Body of pancreas (tissue), 4 donors: ENCODE measurements around the gene DLGAP1. TPM values are rescaled to one million over a fixed set of nuclear protein-coding genes. Genes with fewer than 3 reads are reported as not detected.

ENCODE experiments used
- ATAC-seq: fragments of 150-250 bp; one replicate; pipeline ENCODE4 v1.9.1; 2016
- DNase-seq, 4 donors: peaks; one replicate each; pipeline ENCODE4 v3.0.0-alpha.2; 2019
- H3K27ac ChIP-seq, 4 donors: fragments of 200-600 bp; sonication (generic); 1 replicate in 3 of 4; 2 replicates in 1 of 4; pipeline versions ENCODE4 v1.5.1 to v1.6.1; 2016 to 2019; ENCODE audit warnings: mild to moderate bottlenecking in 1 of 4, mixed read lengths in 1 of 4, moderate library complexity in 1 of 4
- H3K27me3 ChIP-seq, 2 donors: fragments of 200-600 bp; sonication (generic); one replicate each; pipeline ENCODE4 v1.6.0; 2016; ENCODE audit warnings: mild to moderate bottlenecking in 1 of 2
- H3K36me3 ChIP-seq, 2 donors: fragments of 200-600 bp; sonication (generic); replicated peaks in 1 of 2; 2 replicates each; pipeline ENCODE4 v1.5.1; 2016; ENCODE audit warnings: low read depth in 2 of 2; ENCODE audit not compliant: insufficient read depth in 1 of 2
- H3K4me1 ChIP-seq: fragments of 200-600 bp; sonication (generic); one replicate; pipeline ENCODE4 v1.6.0; 2016
- H3K4me3 ChIP-seq, 2 donors: fragments of 200-600 bp; sonication (generic); 1 replicate in 1 of 2; 2 replicates in 1 of 2; pipeline ENCODE4 v1.5.1; 2016 to 2019
- H3K9me3 ChIP-seq, 3 donors: fragments of 200-600 bp; sonication (generic); 1 replicate in 2 of 3; 2 replicates in 1 of 3; pipeline ENCODE4 v1.5.1; 2016
- POLR2A ChIP-seq, 3 donors: fragments of 450-650 bp; IDR thresholded peaks; one replicate each; pipeline ENCODE4 v1.6.1; 2016; ENCODE audit warnings: antibody characterized with exemption in 3 of 3, mild to moderate bottlenecking in 2 of 3
- WGBS, 2 donors: methylation state at CpG; one replicate each; pipeline ENCODE4 v1.1.5; 2017; 5-methylcytosine and 5-hydroxymethylcytosine counted together
- intact Hi-C: fragments of 100-400 bp; cut with DNase I; formaldehyde crosslinking; loops from one replicate; pipeline ENCODE4 v1.15.1; 2023
- total RNA-seq, 2 donors: library from RNA; depleted of rRNA; stranded (reverse); fragments of >200 nt; gene quantifications; one replicate each; pipeline ENCODE4 v1.1.0, GENCODE V29; 2016
- TF ChIP-seq, protein P1 (sequence below), 7 experiments: fragments of 450-650 bp in 4 of 7; fragments of 200-600 bp in 3 of 7; sonication (generic) in 3 of 7; IDR thresholded peaks; one replicate each; pipeline ENCODE4 v1.5.1; 2016 to 2019; ENCODE audit warnings: antibody characterized with exemption in 7 of 7

DLGAP1 gene
- total RNA-seq, 2 donors from 2014 or later: 0.52 to 7.9 TPM

DNA sequence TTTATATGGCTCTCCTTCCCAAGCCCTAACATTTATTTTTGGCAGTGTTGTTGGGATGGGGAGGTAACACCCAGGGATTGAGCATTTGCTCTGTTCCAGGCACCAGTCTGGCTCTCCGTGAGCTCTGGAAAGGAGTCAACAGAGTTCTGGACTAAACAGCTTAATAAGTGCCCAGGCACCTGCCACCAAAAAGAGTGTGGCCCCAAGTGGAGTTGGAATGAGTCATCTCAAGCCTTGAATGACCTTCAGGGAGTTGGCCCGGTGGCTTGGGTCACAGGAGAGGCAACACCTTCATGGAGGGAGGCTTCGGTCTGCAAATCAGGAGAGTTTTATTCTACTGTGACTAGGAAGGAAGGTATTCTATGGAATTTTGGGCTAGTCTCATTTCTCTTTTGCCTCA is 203.2 kb downstream of the DLGAP1 start:
- ATAC-seq (no peak), DNase-seq (no peak)
- intact Hi-C loops: no loop called here
- no peaks in the 10 kb centered on the region for H3K27me3 ChIP-seq
- no peaks in the 10 kb centered on the region for H3K9me3 ChIP-seq
- WGBS, 2 donors: 72 to 87% methylated on average over 3 of the region's 3 CpGs
- H3K4me1 ChIP-seq: no peaks in the 10 kb centered on the region
- no peak overlapping the region for H3K4me3 ChIP-seq
- no peak overlapping the region for H3K27ac ChIP-seq
- no peak for TF ChIP-seq POLR2A (IDR thresholded peaks at IDR 0.05)
- TF ChIP-seq, protein P1, sequence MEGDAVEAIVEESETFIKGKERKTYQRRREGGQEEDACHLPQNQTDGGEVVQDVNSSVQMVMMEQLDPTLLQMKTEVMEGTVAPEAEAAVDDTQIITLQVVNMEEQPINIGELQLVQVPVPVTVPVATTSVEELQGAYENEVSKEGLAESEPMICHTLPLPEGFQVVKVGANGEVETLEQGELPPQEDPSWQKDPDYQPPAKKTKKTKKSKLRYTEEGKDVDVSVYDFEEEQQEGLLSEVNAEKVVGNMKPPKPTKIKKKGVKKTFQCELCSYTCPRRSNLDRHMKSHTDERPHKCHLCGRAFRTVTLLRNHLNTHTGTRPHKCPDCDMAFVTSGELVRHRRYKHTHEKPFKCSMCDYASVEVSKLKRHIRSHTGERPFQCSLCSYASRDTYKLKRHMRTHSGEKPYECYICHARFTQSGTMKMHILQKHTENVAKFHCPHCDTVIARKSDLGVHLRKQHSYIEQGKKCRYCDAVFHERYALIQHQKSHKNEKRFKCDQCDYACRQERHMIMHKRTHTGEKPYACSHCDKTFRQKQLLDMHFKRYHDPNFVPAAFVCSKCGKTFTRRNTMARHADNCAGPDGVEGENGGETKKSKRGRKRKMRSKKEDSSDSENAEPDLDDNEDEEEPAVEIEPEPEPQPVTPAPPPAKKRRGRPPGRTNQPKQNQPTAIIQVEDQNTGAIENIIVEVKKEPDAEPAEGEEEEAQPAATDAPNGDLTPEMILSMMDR (IDR thresholded peaks at IDR 0.05): no peak
- no peaks in the 10 kb centered on the region for H3K36me3 ChIP-seq

DNA sequence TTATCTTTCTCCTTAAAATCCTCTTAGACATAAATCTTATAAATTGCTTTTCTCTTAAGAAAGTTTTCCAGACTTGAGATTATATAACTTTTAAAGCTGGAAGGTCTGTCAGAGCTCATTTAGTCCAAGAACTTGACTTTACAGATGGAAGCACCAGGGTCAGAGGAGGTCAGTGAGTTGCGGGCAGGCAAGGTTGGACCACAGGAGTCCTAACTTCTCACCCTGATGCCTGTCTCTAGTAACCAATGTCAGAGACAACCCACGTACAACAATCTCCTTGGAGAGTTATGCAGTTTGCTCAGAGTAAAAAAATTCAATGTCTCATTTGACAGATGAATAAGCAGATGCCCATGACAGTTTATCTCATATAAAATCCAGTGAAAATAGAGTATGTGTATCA is 203.9 kb downstream of the DLGAP1 start:
- H3K27ac ChIP-seq: no peak overlapping the region
- ATAC-seq: no peak
- TF ChIP-seq POLR2A (IDR thresholded peaks at IDR 0.05): no peak
- TF ChIP-seq, protein P1 (IDR thresholded peaks at IDR 0.05): no peak
- H3K4me3 ChIP-seq: no peak overlapping the region
- intact Hi-C loops: no loop called here
- H3K4me1 ChIP-seq: no peaks in the 10 kb centered on the region
- H3K27me3 ChIP-seq: no peaks in the 10 kb centered on the region
- DNase-seq: no peak
- H3K36me3 ChIP-seq: no peaks in the 10 kb centered on the region
- H3K9me3 ChIP-seq: no peaks in the 10 kb centered on the region
- 56 to 60% methylated on average over 2 of the region's 2 CpGs for WGBS, 2 donors

GRCh38 chr18:4250141-4250540 is 205.0 kb downstream of the DLGAP1 start:
- H3K9me3 ChIP-seq: no peaks in the 10 kb centered on the region
- TF ChIP-seq, protein P1 (IDR thresholded peaks at IDR 0.05): no peak
- no peak for TF ChIP-seq POLR2A (IDR thresholded peaks at IDR 0.05)
- WGBS, 2 donors: 23 to 26% methylated on average over 2 of the region's 2 CpGs
- H3K4me1 ChIP-seq: no peaks in the 10 kb centered on the region
- H3K27ac ChIP-seq: no peak overlapping the region
- H3K27me3 ChIP-seq: no peaks in the 10 kb centered on the region
- ATAC-seq: no peak
- DNase-seq: no peak
- intact Hi-C loops: no loop called here
- no peak overlapping the region for H3K4me3 ChIP-seq
- no peaks in the 10 kb centered on the region for H3K36me3 ChIP-seq

- WGBS, 2 donors: 71 to 73% methylated on average over 10 of the region's 10 CpGs
- intact Hi-C loops: no loop called here
Observed at GRCh38 chr18:4248686-4249085, 206.4 kb downstream of the DLGAP1 start.

DNA sequence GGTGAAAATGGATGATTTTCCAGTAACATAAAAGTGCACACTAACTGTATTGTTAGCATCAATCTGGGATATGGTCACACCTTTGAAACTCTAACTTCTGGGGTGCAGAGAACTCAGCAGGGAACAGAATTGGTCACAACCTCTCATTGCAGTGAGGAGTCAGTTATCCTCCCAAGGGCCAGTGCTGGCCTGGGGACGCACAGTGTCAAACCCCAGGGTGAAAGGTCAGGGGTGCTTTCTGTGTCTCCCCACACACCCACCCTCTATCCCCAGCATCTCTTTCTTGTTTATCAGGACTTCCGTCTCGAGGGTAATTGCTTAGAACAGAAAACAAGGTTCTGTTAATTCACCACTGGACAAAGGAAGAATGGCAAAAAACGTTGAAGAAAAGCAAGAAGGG is 208.7 kb downstream of the DLGAP1 start:
- Histone ChIP-seq H3K9me3 (no peaks in the 10 kb centered on the region), H3K4me3 (no peak overlapping the region), H3K36me3 (no peaks in the 10 kb centered on the region), H3K27ac (no peak overlapping the region), H3K27me3 (no peaks in the 10 kb centered on the region), H3K4me1 (no peaks in the 10 kb centered on the region)
- TF ChIP-seq, protein P1 (IDR thresholded peaks at IDR 0.05): no peak
- no peak for TF ChIP-seq POLR2A (IDR thresholded peaks at IDR 0.05)
- ATAC-seq: no peak
- WGBS, 2 donors: 48 to 56% methylated on average over 4 of the region's 4 CpGs
- intact Hi-C loops: no loop called here
- DNase-seq: no peak

More at GRCh38 chr18:4248686-4249085, 206.4 kb downstream of the DLGAP1 start:
- H3K36me3 ChIP-seq: no peaks in the 10 kb centered on the region
- H3K9me3 ChIP-seq: no peaks in the 10 kb centered on the region
- no peak for DNase-seq
- no peaks in the 10 kb centered on the region for H3K27me3 ChIP-seq
- no peak for ATAC-seq
- TF ChIP-seq POLR2A (IDR thresholded peaks at IDR 0.05): no peak
- TF ChIP-seq, protein P1 (IDR thresholded peaks at IDR 0.05): no peak
- no peak overlapping the region for H3K27ac ChIP-seq
- H3K4me1 ChIP-seq: no peaks in the 10 kb centered on the region
- no peak overlapping the region for H3K4me3 ChIP-seq
